HG02870 (cell line): Measurements from ENCODE around the gene SFT2D2.

Experiments
- ATAC-seq: cut with Tn5 transposase; IDR thresholded peaks from one replicate; pipeline ENCODE4 v1.9.1; 2021; ENCODE audit warnings: mild to moderate bottlenecking, moderate library complexity; ENCODE audit not compliant: unreplicated experiment

SFT2D2 gene

GRCh38 chr1:168301664-168302320 is 76.0 kb downstream of the SFT2D2 start:
- ATAC-seq: no peak
